Posterior vena cava (tissue), 2 donors: ENCODE results near the gene DGKI. TPM values are rescaled to one million over a fixed set of nuclear protein-coding genes. Genes with fewer than 3 reads are reported as not detected.

Experiments used
- DNase-seq: peaks from one replicate; pipeline ENCODE4 v3.0.0-alpha.2; 2020; ENCODE audit warnings: low spot score
- intact Hi-C, 2 donors: fragments of 100-400 bp; cut with DNase I; formaldehyde crosslinking; loops; one replicate each; pipeline versions ENCODE4 v1.14.1 to v1.14.2; 2022 to 2023
- total RNA-seq, 2 donors: library from RNA; stranded (reverse); fragmentation: NEBNext Ultra II Directional; extraction: Animal tissue kit (Norgen Biotek cat#: 25700); gene quantifications; one replicate each; pipeline ENCODE4 v1.2.1, GENCODE V29; 2021
- donor health status: DM: yes; HTN: yes; CAD: no.
- donor health status: DM: yes; HTN: yes; CAD: no.

The DGKI gene
- total RNA-seq, 2 donors from 2014 or later, result 2.4 to 6.1 TPM

- no peak for DNase-seq
- intact Hi-C loops, result no loop called here
These were observed 29.0 kb upstream of the DGKI start for GRCh38 chr7:137875746-137876145.

GRCh38 chr7:137873979-137874777, 27.4 kb upstream of the DGKI start:
- no peak for DNase-seq
- intact Hi-C loops, result no loop called here

- no peak for DNase-seq
- intact Hi-C loops, result no loop called here
These were observed 26.8 kb upstream of the DGKI start for GRCh38 chr7:137873524-137873923.

- intact Hi-C loops, result no loop called here
- DNase-seq, result no peak
These were observed 24.6 kb upstream of the DGKI start for GRCh38 chr7:137871170-137871915.

DNA sequence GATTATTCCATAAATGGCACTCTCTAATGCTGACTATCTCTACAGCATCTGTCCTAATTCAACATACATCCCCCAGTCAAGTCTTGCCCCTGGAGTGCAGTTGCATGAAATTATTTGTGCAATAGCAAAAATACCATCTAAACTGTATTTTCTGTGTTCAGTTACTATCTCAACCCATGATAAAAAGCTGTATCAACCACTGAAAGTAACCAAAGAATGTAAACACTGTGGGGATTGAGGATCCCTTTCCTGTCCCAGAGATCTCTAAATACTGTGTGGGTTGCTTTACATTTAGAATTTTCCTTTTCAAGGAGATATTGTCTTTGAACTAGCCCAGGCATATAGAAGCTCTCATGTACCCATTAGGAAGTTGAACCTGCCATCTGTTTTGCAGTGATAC, 23.9 kb upstream of the DGKI start:
- intact Hi-C loops, result no loop called here
- no peak for DNase-seq

GRCh38 chr7:137870078-137870477, 23.3 kb upstream of the DGKI start:
- DNase-seq, result no peak

DNA sequence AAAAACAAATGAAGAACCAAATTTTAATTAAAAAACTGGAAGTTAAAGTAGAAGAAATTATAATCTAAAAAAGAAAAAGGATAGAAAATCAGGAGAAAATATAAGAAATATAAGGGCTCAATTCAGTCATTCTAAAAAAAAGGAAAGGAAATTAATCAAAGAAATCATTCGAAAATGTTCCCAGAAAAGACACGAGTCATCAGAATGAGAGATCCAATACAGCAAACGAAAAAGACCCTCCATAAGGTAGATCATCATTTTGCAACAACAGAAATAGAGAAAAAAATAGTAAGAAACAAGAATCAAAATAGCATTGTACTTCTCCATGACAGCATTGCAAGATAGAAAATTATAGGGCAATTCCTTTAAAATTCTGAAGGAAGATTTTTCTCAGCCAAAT, 22.5 kb upstream of the DGKI start:
- no peak for DNase-seq
- intact Hi-C loops, result no loop called here

More at GRCh38 chr7:137870078-137870477, 23.3 kb upstream of the DGKI start:
- intact Hi-C loops, result no loop called here

DNA sequence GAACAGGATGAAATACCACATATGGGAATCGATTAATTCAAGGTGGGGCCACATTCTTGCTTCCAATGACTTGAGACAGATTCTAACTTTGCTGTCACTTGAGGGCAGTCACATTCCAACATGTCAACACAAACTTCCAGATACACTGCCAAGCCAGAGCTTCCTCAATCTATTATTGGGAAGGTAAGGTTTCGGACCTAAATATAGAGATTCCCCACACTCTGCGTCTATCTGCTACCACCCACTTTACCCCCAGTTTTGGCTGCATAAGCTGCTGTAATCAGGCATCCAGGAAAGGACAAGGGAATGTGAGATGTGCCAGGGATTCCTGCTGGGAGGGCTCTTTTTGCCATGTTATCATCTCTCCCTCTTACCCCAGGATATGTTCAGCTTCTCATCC, 20.5 kb upstream of the DGKI start:
- intact Hi-C loops, result no loop called here
- no peak for DNase-seq

DNA sequence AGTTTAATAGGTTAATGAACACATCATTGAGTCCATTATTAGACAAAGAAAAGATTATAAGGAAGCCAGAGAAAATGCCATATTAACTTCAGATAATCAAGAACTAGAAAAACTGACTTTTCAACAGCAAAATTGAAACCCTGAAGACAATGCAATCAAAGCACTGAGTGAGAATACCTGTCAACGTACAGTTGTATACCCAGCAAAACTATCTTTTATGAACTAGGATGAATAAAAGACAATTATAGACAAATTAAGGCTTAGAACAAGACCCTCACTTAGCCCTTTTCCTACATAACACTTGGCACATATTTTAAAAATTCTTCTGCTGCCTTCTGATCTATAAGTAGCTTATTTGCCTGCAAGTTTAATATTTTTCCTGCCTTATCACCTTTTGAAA, 19.0 kb upstream of the DGKI start:
- DNase-seq, result no peak
- intact Hi-C loops, result no loop called here

DNA sequence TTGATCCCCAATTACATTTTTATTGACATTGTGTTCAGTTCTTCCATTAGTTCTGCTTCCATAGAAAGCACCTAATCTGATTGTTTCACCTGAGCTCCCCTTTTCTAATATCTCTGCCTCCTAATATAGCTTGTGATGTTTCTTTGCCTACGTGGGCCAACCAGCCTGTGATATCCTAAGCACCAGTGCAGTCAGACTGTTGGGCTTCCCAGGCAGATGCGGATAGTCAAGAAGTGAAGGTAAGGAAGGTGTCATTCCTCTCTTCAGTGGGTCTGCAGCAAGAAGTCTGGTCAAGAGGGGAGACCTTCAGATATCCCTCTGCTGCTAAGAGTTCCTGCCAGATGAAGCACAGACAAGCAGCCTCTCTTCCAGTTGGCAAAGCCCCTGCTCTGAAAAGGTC, 16.2 kb upstream of the DGKI start:
- no peak for DNase-seq
- intact Hi-C loops, result no loop called here

DNA sequence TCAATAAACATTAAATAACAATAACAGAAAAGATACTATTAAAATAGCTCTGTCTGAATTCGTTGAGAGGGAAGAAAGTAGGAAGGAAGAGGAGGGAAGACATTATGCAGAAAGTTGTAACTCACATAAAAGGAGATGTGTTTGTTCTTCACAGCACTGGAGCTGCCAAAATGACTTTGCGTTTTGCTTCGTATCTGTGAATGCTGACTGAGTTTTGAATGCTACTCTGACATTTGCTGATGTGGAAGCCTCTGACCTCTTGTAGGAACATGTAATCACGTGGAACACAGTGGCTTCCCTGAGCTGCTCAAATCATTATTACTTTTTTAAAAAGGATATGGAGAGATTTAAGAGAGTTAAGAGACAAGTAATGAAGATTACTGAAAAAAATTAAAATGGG, 15.6 kb upstream of the DGKI start:
- intact Hi-C loops, result no loop called here
- DNase-seq, result no peak

GRCh38 chr7:137860542-137860941, 13.8 kb upstream of the DGKI start:
- intact Hi-C loops, result no loop called here
- no peak for DNase-seq

- DNase-seq, result no peak
- intact Hi-C loops, result no loop called here
These were observed 6.3 kb upstream of the DGKI start for GRCh38 chr7:137853053-137853452.

DNA sequence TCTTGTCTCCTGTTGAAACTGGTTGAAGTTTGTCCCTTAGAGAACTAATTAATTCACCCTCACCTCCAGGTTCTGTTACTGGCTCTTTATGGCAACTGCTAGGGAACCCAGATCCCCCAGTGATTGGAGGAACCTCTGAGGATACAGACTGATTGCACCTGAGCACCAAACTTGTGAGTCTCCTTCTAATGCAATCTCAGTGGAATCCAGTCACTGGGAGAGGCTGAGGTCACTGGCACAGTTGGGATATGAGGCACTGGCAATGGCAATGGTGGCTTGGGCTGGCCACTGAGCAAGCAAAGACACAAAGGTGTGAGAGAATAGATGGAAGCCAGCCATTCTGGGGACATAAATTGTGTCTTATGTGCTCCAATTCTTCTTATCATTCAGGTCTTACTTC, 5.3 kb upstream of the DGKI start:
- intact Hi-C loops, result no loop called here
- no peak for DNase-seq

GRCh38 chr7:137850972-137851945, 4.5 kb upstream of the DGKI start:
- no peak for DNase-seq
- intact Hi-C loops, result no loop called here

DNA sequence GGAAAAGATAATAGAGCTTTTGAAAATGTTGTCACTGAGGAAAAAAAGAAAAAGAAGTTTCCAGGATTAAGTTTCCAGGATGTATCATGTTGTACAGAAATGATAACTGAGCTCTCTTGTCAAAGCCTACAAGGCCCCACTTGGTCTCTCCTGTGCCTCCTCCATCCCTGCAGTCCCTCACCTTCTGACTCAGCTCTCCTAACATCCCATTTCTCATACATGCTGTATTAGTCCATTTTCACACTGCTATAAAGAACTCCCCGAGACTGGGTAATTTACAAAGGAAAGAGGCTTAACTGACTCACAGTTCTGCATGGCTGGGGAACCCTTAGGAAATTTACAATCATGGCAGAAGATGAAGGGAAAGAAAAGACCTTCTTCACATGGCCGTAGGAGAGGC, 3.8 kb upstream of the DGKI start:
- intact Hi-C loops, result no loop called here
- DNase-seq, result no peak

DNA sequence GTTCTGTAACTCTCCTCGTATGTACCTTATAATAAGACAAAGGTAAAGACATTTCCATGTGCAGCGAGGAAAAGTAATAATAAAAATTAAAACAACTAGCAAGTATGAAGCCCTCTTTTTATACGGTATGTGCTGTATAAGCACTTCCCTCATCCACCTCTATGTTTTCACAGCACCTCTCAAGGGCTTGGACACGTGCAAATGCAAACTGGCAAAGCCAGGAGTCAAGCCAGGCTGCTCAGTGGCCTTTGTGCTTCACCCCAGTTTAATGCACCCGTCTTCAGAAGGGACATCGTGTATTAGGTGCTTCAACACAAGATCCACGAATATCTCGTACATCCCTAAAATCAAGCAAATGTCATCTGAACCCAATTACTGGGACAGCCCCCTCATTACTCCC, 1.3 kb upstream of the DGKI start:
- intact Hi-C loops, result loop anchor here in 1 of 2 donors (10.0 kb wide), 1 partner anchor 47 kb away; no protein-coding TSS in a partner anchor
- DNase-seq, result no peak

GRCh38 chr7:137847568-137848050, 835 bp upstream of the DGKI start:
- DNase-seq, result no peak
- intact Hi-C loops, result loop anchor here in 1 of 2 donors (10.0 kb wide), 1 partner anchor 47 kb away; no protein-coding TSS in a partner anchor

DNA sequence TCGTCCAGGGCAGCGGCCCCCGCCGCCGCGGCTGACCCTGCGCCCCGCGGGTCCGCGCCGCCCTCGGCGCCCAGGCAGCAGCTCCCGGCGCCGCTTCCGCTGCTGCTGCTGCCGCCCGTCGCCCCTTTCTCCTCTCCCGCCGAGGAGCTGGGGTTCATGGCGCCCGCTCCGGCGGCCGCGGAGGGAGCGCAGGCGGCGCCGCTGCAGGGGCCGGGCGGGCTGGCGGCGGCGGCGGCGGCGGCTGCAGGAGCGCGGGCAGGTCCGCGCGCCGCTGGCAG, 286 bp downstream of the DGKI start:
- intact Hi-C loops, result loop anchor here in 1 of 2 donors (10.0 kb wide), 1 partner anchor 48 kb away; no protein-coding TSS in a partner anchor
- no peak for DNase-seq
